Measurements from ENCODE around the gene GKN1. TPM values are rescaled to one million over a fixed set of nuclear protein-coding genes. Genes with fewer than 3 reads are reported as not detected.
A peak's percentile ranks its signal among the peaks of the same experiment; 100 is the strongest.
"Not testable (repeated sequence)": the region's sequence is repeated elsewhere in the genome, so short reads cannot be mapped to it uniquely, and the experiment has no call there.

The GKN1 gene
- polyA plus RNA-seq (ENCODE audit: insufficient read depth in 1 of 5, insufficient read length in 5 of 5, low replicate concordance in 1 of 5) = not detected
- long read RNA-seq, donor 1 = 0 reads
- long read RNA-seq, donor 2 = 0 reads
- long read RNA-seq, donor 3 = 0 reads
- long read RNA-seq, donor 4 = 0 reads
- long read RNA-seq, donor 5 = 0 reads
- long read RNA-seq, donor 6 = 0 reads
- long read RNA-seq, donor 7 = 0 reads
- long read RNA-seq, donor 8 = 0 reads

GRCh38 chr2:68974251-68974650 lies at the start of gene GKN1:
GKN1 (plus strand) TSS chr2:68974636; CDS start chr2:68974678, 42 bp downstream.
- no peak for DNase-seq

DNA sequence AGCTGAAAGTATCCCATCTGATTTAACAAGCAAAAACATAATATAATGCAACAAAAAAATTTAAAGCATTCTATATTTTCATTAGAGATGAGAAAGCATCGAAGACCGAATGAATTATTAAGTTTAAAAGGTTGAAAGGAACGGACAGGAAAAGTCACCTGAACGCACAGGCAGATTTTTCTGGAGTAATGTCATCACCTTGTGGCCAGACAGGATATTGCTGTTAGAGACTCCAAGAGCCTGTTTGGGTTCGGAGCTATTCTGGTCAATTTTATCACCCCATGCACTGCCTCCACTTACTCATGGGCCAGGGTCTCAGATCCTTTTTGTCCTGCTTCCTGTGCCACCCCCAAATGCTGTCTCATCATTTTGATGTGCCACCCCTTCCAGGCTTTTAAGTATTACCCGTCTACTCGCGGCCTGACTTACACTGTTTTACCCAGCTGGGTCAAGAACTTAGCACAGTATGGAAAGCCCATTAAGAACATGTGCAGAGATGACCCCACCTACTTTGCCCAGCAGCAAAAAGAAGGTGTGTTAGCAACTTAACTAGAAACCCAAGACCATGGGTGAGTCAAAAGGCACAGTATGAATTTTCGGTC lies 49.0 kb upstream of the GKN1 start:
- DNase-seq = peak in 1 of 2 donors; percentile 35

GRCh38 chr2:68926796-68927195 lies 47.6 kb upstream of the GKN1 start:
- DNase-seq = peak in 1 of 2 donors; percentile 22

DNA sequence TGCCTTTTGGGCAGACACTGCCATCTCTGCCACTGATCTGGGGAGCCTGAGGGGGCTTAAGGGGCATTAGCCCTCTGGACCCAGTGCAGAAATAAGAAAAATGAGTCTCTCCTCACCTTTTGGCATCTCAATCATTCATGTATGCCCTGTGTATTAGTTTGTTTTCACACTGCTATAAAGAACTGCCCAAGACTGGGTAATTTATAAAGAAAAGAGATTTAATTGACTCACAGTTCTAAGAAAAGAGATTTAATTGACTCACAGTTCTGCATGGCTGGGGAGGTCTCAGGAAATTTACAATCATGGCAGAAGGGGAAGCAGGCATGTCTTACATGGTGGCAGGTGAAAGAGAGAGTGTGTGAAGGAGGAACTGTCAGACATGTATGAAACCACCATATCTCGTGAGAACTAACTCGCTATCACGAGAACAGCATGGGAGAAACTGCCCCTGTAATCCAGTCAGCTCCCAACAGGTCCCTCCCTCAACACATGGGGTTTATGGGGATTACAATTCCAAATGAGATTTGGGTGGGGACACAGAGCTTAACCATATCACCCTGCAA lies 43.2 kb upstream of the GKN1 start:
- DNase-seq = no peak

GRCh38 chr2:68931799-68932198 lies 42.6 kb upstream of the GKN1 start:
- DNase-seq = peak; percentile 73 to 75

DNA sequence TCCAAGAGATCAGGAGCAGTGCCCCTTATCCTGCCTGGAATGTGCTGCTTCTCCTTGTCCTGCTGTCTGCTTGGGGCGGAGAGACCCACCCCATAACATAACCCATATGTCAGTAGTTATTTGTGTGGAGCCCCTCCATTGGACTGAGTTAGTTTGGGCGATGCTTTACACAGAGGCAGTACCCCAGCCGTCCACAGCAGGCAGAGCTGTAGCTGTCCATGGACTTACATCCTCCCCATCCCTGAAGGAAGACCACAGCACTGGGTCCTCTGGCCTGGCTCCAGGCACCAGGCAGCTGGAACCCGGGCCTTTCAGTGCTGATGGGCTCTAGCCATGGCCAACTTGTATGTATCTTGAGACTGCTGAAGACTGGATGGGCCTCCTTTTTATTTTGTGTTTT lies 42.0 kb upstream of the GKN1 start:
- no peak for DNase-seq

- DNase-seq = no peak
Observed at GRCh38 chr2:68934021-68934420, 40.4 kb upstream of the GKN1 start.

DNA sequence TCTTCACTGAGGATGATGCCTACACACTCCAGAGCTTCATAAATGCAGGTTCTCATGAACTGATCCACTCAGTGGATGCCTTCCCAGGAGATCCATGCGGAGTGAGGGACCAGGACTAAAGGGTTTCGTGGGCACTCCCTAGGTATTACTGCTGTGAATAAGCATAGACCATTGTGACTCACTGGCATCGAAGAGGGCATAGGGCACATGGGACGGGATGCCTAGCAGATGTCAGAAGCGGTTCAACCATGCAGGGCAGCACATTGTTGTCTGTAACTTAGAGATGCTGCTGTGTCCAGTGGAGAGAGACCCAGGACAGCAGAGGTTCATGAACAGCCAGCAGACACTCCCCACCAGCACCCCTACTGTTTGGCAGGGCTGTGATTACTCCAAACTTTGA lies 39.0 kb upstream of the GKN1 start:
- DNase-seq = no peak

- DNase-seq = no peak
Observed at GRCh38 chr2:68936427-68936826, 38.0 kb upstream of the GKN1 start.

GRCh38 chr2:68936889-68937288 lies 37.5 kb upstream of the GKN1 start:
- DNase-seq = no peak

DNA sequence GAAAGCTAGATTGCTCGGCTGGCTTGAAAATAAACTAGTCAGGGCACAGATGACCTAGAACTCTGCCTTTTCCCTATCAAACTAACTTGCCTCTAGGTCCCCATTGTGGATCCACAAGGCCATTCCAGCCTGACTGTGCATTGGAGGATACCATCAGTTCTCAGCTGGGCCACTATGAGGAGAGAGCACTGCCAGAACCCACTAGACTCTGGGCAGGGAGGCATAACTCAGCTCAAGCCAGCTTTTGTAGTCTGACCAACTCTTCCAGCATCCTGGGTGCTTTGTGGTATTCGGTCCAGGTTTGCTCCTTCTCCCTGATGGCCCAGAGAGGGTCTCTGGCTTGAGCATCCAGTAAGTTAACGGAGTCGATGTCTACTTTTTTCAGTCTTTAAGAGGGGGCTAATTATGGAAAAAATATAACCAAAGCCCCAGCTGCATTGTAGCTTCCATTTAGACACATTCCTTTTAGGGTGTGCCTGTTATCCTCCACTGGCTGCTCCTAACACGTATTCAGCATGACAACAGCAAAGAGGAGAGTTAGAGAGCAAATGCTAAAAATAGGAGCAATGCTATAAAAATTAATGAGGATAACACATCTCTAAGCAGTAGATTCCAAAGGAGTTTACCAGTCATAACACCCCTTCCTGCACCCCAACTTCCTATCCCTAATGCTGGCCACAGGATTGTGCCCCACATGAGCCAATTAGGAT lies 36.9 kb upstream of the GKN1 start:
- no peak for DNase-seq

GRCh38 chr2:68938938-68939337 lies 35.5 kb upstream of the GKN1 start:
- DNase-seq = no peak

DNA sequence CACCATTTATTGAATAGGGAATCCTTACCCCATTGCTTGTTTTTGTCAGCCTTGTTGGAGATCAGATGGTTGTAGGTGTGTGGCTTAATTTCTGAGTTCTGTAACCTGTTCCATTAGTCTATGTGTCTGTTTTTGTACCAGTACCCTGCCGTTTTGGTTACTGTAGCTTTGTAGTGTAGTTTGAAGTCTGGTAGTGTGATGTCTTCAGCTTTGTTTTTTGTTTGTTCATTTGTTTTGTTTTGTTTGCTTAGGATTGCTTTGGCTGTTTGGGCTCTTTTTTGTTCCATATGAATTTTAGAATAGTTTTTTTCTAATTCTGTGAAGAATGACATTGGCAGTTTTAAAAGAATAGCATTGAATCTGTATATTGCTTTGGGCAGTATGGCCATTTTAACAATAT lies 34.5 kb upstream of the GKN1 start:
- DNase-seq = no peak

DNA sequence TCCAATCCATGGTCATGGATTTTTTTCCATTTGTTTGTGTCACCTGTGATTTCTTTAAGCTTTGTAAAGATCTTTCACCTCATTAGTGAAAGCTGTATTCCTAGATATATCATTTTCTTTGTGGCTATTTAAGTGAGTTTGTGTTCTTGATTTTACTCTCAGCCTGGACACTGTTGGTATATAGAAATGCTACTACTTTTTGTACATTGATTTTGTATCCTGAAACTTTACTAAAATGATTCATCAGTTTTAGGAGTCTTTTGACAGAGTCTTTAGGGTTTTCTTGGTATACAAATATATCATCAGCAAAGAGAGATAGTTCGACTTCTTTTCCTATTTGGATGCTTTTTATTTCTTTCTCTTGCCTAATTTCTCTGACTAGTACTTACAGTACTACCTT lies 34.1 kb upstream of the GKN1 start:
- no peak for DNase-seq

- no peak for DNase-seq
Observed at GRCh38 chr2:68942827-68943226, 31.6 kb upstream of the GKN1 start.

DNA sequence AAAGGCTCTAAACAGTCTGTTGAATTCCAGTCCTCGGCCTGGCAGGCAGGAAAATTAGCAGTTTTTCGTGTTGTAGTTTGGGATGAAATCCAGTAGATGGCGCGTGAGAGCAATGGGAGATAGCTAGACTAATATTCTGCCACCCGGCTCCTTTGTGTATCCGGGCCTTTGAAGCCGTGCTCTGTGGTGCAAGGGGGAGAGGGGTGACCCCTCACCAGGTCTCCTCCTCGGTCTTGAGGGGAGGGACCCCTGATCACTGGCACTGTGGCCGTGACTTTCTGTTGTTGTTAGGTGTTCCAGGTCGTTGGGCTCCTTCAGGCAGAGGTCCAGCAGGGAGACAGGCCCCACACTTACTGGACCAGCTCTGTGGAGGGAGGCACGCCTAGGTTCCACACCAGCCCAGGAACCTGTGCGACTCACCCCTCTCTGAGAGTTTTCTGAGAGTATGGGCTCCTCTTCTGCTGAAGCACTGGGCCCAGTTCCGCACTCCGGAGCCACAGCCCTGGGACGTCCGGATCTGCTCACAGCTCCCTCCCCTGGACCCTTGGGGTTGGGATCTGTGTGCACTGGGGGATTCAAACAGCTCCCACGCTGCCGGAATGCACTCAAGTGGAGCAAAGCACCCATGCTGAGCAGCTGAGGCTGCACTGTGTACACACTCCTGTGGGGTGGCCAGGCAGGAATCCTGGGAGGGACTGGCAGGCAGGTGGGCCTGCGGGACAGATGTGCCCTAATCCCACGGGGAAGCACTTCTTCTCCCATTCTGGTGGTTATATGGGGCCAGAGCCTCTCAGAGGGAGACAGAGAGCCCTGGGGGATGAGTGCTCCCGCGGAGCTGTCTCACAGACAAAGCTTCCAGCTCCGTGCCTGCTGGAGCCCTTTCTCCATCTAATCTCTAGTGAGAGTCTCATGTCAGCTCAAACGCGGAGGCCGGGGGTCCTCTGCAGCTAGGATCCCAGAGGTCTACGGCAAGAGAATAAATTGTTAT lies 30.6 kb upstream of the GKN1 start:
- peak; percentile 62 to 74 for DNase-seq

GRCh38 chr2:68946117-68946516 lies 28.3 kb upstream of the GKN1 start:
- DNase-seq = no peak

DNA sequence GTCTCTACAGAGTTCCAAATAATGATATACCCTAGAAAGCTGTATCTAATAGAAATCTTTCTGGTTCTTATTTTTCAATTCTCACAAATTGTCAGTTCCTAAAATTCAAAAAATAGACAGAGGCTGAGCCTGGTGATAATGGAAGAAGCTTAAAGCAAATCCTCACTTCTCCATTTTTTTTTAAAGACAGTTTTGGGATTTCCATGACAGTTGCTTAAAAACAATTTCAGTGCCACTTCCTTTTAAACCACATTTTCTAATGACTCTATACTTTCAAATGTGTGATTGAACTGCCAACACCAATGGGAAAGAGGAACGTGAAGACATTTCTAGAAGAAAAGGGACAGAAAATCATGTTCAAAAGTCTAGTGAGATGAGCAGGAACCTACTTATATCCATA lies 25.7 kb upstream of the GKN1 start:
- DNase-seq = no peak

DNA sequence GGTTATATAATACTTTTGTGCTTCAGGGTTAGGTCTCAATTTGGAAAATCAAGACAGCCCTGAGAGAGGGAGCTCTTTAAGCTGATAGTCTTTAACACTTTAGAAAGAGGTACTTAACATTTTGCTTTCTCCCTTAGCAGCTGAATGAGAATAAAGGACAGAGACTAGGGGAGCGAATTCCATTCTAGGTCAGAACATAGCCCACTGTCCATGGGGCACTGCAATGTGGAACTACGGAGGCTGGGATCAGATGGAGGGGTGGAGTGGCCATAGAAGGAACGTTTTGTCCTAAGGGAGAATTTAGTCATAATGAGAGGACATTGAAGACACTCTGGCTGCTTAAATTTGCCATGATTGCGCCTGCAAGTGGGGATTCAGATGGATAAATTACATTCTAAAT lies 22.5 kb upstream of the GKN1 start:
- DNase-seq = no peak

GRCh38 chr2:68952887-68953521 lies 21.4 kb upstream of the GKN1 start, which contains the start of gene GKN2:
GKN2 (minus strand) TSS chr2:68952893; CDS start chr2:68952861, 32 bp downstream.
- no peak for DNase-seq

DNA sequence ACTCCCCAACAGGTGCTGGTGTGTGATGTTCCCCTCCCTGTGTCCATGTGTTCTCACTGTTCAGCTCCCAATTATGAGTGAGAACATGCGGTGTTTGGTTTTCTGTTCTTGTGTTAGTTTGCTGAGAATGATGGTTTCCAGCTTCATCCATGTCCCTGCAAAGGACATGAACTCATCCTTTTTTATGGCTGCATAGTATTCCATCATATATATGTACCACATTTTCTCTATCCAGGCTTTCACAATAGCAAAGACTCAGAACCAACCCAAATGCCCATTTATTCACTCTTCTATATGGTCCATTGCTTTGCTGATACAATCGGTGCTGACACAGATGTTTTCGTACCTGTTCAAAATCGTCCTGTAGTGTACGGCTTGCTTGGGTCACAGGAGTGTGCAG lies 19.0 kb upstream of the GKN1 start:
- DNase-seq = not testable (repeated sequence)

All from right lung (tissue), 10 donors.